ENCODE measurements around the gene RUNX1.

RUNX1 gene

GRCh38 chr21:34836103-34836932 lies 212.8 kb downstream of the RUNX1 start:
- Histone ChIP-seq H3K36me3 (no peaks in the 10 kb centered on the region), H3K27ac (no peak overlapping the region), H3K4me3 (ENCODE audit: low read depth, low read length) (no peak overlapping the region), H3K27me3 (ENCODE audit: insufficient read depth, low read depth, severe bottlenecking) (peaks cover 100% of the 10 kb centered on the region), H3K9me3 (ENCODE audit: severe bottlenecking) (no peaks in the 10 kb centered on the region)
- no peak for DNase-seq
- no peak for TF ChIP-seq CTCF (IDR thresholded peaks at IDR 0.05; ENCODE audit: low read depth, low read length)

GRCh38 chr21:34835526-34835925 lies 213.6 kb downstream of the RUNX1 start:
- no peaks in the 10 kb centered on the region for H3K9me3 ChIP-seq (ENCODE audit: severe bottlenecking)
- H3K36me3 ChIP-seq: no peaks in the 10 kb centered on the region
- peaks cover 100% of the 10 kb centered on the region for H3K27me3 ChIP-seq (ENCODE audit: insufficient read depth, low read depth, severe bottlenecking)
- DNase-seq: no peak
- H3K4me3 ChIP-seq (ENCODE audit: low read depth, low read length): no peak overlapping the region
- no peak overlapping the region for H3K27ac ChIP-seq
- no peak for TF ChIP-seq CTCF (IDR thresholded peaks at IDR 0.05; ENCODE audit: low read depth, low read length)

GRCh38 chr21:34834852-34835501 lies 214.1 kb downstream of the RUNX1 start:
- Histone ChIP-seq H3K4me3 (ENCODE audit: low read depth, low read length) (no peak overlapping the region), H3K27me3 (ENCODE audit: insufficient read depth, low read depth, severe bottlenecking) (peaks cover 100% of the 10 kb centered on the region), H3K36me3 (no peaks in the 10 kb centered on the region), H3K9me3 (ENCODE audit: severe bottlenecking) (no peaks in the 10 kb centered on the region), H3K27ac (no peak overlapping the region)
- TF ChIP-seq CTCF (IDR thresholded peaks at IDR 0.05; ENCODE audit: low read depth, low read length): no peak
- DNase-seq: no peak

GRCh38 chr21:34834290-34834689 lies 214.8 kb downstream of the RUNX1 start:
- Histone ChIP-seq H3K36me3 (no peaks in the 10 kb centered on the region), H3K27me3 (ENCODE audit: insufficient read depth, low read depth, severe bottlenecking) (peaks cover 100% of the 10 kb centered on the region), H3K4me3 (ENCODE audit: low read depth, low read length) (no peak overlapping the region), H3K27ac (no peak overlapping the region), H3K9me3 (ENCODE audit: severe bottlenecking) (no peaks in the 10 kb centered on the region)
- no peak for DNase-seq
- TF ChIP-seq CTCF (IDR thresholded peaks at IDR 0.05; ENCODE audit: low read depth, low read length): no peak

GRCh38 chr21:34833465-34833864 lies 215.6 kb downstream of the RUNX1 start:
- Histone ChIP-seq H3K27ac (no peak overlapping the region), H3K36me3 (no peaks in the 10 kb centered on the region), H3K4me3 (ENCODE audit: low read depth, low read length) (no peak overlapping the region), H3K9me3 (ENCODE audit: severe bottlenecking) (no peaks in the 10 kb centered on the region), H3K27me3 (ENCODE audit: insufficient read depth, low read depth, severe bottlenecking) (peaks cover 100% of the 10 kb centered on the region)
- no peak for DNase-seq
- no peak for TF ChIP-seq CTCF (IDR thresholded peaks at IDR 0.05; ENCODE audit: low read depth, low read length)
